ENCODE measurements around the gene FN3KRP. TPM values are rescaled to one million over a fixed set of nuclear protein-coding genes. Genes with fewer than 3 reads are reported as not detected.
A peak's percentile ranks its signal among the peaks of the same experiment; 100 is the strongest.

Gene FN3KRP
- total and polyA plus RNA-seq, 2 of the 13 experiments (the other 11 are each of a cell fraction or from before 2014, with no cell fraction given) = 22.4 to 28.2 TPM

- TF ChIP-seq HMGXB3 (CRISPR knock-in tag; IDR thresholded peaks at IDR 0.05; ENCODE audit: borderline replicate concordance) (peak; percentile 98), ZBTB8A (CRISPR knock-in tag; IDR thresholded peaks at IDR 0.05; ENCODE audit: borderline replicate concordance, low read depth) (peak; percentile 98), NFE2L1 (CRISPR knock-in tag; IDR thresholded peaks at IDR 0.05; ENCODE audit: borderline replicate concordance) (peak; percentile 83; the same call in 1 of the 2 replicates), RORA (CRISPR knock-in tag; IDR thresholded peaks at IDR 0.05) (no peak), ZNF576 (CRISPR knock-in tag; IDR thresholded peaks at IDR 0.05) (peak; percentile 86; the same call in 1 of the 2 replicates), POLR2A (IDR thresholded peaks at IDR 0.05; ENCODE audit: insufficient read depth in 1 of 2, low read depth in 2 of 2, low read length in 2 of 2) (peak in 1 of 2 experiments; percentile 49; a peak in 1 of 4 replicates), FOXK2 (IDR thresholded peaks at IDR 0.05) (peak; percentile 74; the same call in 1 of the 2 replicates), DMAP1 (CRISPR knock-in tag; IDR thresholded peaks at IDR 0.05) (peak; percentile 99), ZNF101 (CRISPR knock-in tag; IDR thresholded peaks at IDR 0.05; ENCODE audit: borderline replicate concordance, low read depth) (peak; percentile 98), HOMEZ (CRISPR knock-in tag; IDR thresholded peaks at IDR 0.05; ENCODE audit: low read depth) (peak; percentile 91), MEIS1 (CRISPR knock-in tag; IDR thresholded peaks at IDR 0.05; ENCODE audit: borderline replicate concordance) (peak; percentile 99), ZBTB46 (CRISPR knock-in tag; IDR thresholded peaks at IDR 0.05; ENCODE audit: borderline replicate concordance) (peak; percentile 98), MTF1 (CRISPR knock-in tag; IDR thresholded peaks at IDR 0.05) (peak; percentile 97), CC2D1A (CRISPR knock-in tag; IDR thresholded peaks at IDR 0.05) (no peak), ZFP37 (CRISPR knock-in tag; IDR thresholded peaks at IDR 0.05; ENCODE audit: borderline replicate concordance) (peak; percentile 100), HOXA7 (CRISPR knock-in tag; IDR thresholded peaks at IDR 0.05) (peak; percentile 93; the same call in 1 of the 2 replicates), TRIM24 (CRISPR knock-in tag; IDR thresholded peaks at IDR 0.05) (no peak; the same call in 1 of the 2 replicates), NR2F6 (IDR thresholded peaks at IDR 0.05) (peak; percentile 89), NR2F6 (CRISPR knock-in tag; IDR thresholded peaks at IDR 0.05) (peak; percentile 97)
- TF ChIP-seq, protein P1, sequence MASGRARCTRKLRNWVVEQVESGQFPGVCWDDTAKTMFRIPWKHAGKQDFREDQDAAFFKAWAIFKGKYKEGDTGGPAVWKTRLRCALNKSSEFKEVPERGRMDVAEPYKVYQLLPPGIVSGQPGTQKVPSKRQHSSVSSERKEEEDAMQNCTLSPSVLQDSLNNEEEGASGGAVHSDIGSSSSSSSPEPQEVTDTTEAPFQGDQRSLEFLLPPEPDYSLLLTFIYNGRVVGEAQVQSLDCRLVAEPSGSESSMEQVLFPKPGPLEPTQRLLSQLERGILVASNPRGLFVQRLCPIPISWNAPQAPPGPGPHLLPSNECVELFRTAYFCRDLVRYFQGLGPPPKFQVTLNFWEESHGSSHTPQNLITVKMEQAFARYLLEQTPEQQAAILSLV (CRISPR knock-in tag; IDR thresholded peaks at IDR 0.05; ENCODE audit: borderline replicate concordance) = peak; percentile 99
Measured at GRCh38 chr17:82737967-82738877, 21.7 kb downstream of the FN3KRP start (continued).
